CD4-positive, alpha-beta T cell treated with Interleukin-17A for 4 hours (primary cell): ENCODE measurements around the gene VAV1.

ENCODE experiments used
- DNase-seq: peaks from one replicate; pipeline ENCODE4 v3.0.0-alpha.2; 2020; ENCODE audit warnings: mixed read lengths

Gene VAV1

DNA sequence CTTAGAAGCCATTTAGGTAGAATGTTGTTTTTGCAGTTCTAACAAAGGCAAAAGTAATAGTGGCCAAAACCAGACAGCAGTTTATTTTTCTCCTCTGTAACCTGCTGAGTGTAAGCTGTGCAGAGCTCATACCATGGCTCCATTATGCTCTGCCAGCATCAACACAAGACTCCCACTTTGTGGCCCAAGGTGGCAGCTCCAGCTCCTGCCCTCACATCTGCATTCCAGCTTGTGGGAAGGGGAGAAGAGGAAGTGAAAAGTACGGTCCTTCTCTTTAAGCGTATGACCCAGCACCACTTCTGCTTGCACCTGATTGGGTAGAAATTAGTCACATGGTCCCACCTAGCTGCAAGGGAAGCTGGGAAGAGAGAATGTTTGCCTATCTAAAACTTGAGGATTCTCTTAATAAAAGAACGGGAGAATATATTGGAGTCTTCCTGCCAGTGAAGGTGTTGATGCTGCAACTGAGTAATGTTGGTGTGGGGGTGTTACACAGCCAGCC lies 134.1 kb downstream of the VAV1 start:
- no peak for DNase-seq
